Endothelial cell of umbilical vein (primary cell): Measurements from ENCODE around the gene OAF.

Experiments
- EZH2 ChIP-seq: IDR thresholded peaks from 2 replicates; pipeline ENCODE4 v1.6.1; 2012; ENCODE audit warnings: borderline replicate concordance, low read depth, mild to moderate bottlenecking, moderate library complexity, low read length, inconsistent platforms; ENCODE audit not compliant: severe bottlenecking
- MAX ChIP-seq: IDR thresholded peaks from 2 replicates; pipeline ENCODE4 v1.6.1; 2011; ENCODE audit not compliant: insufficient read depth, insufficient read length
- POLR2A ChIP-seq: IDR thresholded peaks from 2 replicates; pipeline ENCODE4 v1.6.1; 2012; ENCODE audit warnings: low read depth, mild to moderate bottlenecking, control low read depth, low read length

DNA sequence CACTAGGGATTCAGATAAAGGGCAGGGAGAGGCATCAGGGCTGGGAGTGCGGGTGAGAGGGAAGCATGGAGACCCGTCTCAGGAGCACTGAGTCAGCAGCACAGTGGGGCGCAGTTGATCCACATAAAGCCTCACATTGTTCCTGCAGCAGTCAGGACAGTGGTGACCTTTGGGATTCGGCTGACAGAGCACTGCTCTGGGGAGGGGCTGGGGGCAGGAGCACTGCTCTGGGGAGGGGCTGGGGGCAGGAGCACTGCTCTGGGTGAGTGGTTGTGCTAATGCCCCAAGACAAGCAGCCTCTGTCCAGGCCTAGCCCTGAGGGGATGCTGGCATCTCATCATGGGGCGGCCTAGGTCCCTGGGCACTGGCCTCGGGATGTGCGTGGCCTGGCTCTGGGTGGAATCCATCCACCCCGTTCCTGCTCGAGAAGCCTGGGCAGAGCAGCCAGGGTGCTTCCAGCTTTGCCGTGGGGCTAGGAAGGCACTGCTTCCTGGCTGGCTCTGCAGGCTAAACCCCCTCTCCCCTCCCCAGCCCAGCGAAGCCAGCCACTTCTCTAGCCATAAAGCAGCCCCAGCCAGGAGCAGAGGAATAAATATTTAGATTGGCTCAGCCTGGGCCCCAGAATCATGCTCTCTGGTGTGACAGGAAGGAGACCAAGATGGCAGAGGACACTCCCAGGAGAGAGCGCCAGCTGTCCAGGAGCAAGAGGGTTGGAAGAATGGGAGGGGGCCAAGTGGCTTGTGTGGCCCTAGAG is 7.3 kb downstream of the OAF start:
- TF ChIP-seq MAX (no peak), EZH2 (no peak), POLR2A (no peak)
